ENCODE measurements around the gene RBBP8. TPM values are rescaled to one million over a fixed set of nuclear protein-coding genes. Genes with fewer than 3 reads are reported as not detected.

RBBP8 gene
- total RNA-seq, 1 experiment from 2014 or later: 33.3 TPM

DNA sequence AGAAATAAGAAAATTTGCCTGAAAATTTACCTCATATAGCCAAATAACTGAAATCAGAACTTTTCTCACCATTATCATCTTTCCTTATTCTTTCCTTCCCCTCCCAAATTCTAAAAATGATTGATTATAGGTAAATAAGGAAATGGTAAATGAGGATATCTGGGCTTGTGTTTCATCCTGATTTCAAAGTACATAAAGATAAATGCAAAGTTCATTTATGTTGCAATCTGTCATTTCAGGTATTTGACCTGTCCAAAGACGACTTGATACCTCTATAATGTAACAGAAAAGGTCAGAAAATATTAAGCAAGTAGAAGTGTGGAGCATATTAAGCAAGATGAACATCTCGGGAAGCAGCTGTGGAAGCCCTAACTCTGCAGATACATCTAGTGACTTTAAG, 3.4 kb downstream of the RBBP8 start:
- H3K4me1 Mint-ChIP-seq: peaks cover 23% of the 10 kb centered on the region
- H3K4me3 Mint-ChIP-seq: no peak overlapping the region
- peaks cover 29% of the 10 kb centered on the region for H3K36me3 Mint-ChIP-seq
- CTCF ChIA-PET: interaction anchor here (1.3 kb wide), 1 partner anchor 47 kb away, joined by 3 read pairs; no protein-coding TSS in a partner anchor
- peaks cover 6% of the 10 kb centered on the region; the same call in 1 of the 2 replicates for H3K27me3 Mint-ChIP-seq (ENCODE audit: low read depth)
- H3K27ac Mint-ChIP-seq: no peak overlapping the region
- POLR2A ChIA-PET: no interaction called here
- ATAC-seq: no peak
- H3K9me3 Mint-ChIP-seq: no peaks in the 10 kb centered on the region
- no peak for DNase-seq (ENCODE audit: low spot score)
- TF ChIP-seq, protein P1, sequence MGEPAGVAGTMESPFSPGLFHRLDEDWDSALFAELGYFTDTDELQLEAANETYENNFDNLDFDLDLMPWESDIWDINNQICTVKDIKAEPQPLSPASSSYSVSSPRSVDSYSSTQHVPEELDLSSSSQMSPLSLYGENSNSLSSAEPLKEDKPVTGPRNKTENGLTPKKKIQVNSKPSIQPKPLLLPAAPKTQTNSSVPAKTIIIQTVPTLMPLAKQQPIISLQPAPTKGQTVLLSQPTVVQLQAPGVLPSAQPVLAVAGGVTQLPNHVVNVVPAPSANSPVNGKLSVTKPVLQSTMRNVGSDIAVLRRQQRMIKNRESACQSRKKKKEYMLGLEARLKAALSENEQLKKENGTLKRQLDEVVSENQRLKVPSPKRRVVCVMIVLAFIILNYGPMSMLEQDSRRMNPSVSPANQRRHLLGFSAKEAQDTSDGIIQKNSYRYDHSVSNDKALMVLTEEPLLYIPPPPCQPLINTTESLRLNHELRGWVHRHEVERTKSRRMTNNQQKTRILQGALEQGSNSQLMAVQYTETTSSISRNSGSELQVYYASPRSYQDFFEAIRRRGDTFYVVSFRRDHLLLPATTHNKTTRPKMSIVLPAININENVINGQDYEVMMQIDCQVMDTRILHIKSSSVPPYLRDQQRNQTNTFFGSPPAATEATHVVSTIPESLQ (CRISPR knock-in tag; IDR thresholded peaks at IDR 0.05): no peak
- TF ChIP-seq, protein P2, sequence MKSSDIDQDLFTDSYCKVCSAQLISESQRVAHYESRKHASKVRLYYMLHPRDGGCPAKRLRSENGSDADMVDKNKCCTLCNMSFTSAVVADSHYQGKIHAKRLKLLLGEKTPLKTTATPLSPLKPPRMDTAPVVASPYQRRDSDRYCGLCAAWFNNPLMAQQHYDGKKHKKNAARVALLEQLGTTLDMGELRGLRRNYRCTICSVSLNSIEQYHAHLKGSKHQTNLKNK (CRISPR knock-in tag; IDR thresholded peaks at IDR 0.05): no peak
- TF ChIP-seq OVOL2 (CRISPR knock-in tag; IDR thresholded peaks at IDR 0.05; ENCODE audit: borderline replicate concordance): no peak
- TF ChIP-seq MYBL2 (CRISPR knock-in tag; IDR thresholded peaks at IDR 0.05): no peak
- no peak for TF ChIP-seq ZNF219 (CRISPR knock-in tag; IDR thresholded peaks at IDR 0.05; ENCODE audit: borderline replicate concordance)
- TF ChIP-seq TEAD4 (CRISPR knock-in tag; IDR thresholded peaks at IDR 0.05): no peak
- TF ChIP-seq, protein P3, sequence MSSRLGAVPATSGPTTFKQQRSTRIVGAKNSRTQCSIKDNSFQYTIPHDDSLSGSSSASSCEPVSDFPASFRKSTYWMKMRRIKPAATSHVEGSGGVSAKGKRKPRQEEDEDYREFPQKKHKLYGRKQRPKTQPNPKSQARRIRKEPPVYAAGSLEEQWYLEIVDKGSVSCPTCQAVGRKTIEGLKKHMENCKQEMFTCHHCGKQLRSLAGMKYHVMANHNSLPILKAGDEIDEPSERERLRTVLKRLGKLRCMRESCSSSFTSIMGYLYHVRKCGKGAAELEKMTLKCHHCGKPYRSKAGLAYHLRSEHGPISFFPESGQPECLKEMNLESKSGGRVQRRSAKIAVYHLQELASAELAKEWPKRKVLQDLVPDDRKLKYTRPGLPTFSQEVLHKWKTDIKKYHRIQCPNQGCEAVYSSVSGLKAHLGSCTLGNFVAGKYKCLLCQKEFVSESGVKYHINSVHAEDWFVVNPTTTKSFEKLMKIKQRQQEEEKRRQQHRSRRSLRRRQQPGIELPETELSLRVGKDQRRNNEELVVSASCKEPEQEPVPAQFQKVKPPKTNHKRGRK (CRISPR knock-in tag; IDR thresholded peaks at IDR 0.05; ENCODE audit: borderline replicate concordance): no peak

DNA sequence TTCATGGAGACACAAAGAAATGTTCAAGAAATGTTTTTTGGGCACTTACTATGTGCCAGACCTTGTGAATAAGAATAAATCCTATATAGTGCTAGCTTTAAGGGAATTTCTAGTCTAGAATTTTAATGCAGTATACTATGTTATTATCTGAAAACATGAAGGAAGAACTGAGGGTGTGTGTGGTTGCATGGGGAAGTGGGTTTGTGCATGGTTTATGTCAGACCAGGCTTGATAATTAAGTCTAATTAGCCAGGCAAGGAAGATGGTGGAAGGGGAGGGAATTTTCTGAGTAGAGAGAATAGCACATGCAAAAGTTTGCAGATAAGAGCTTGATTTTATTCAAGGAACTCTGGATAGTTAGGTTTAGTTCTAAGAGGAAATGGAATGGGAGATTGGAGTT, 6.5 kb downstream of the RBBP8 start:
- H3K9me3 Mint-ChIP-seq: no peaks in the 10 kb centered on the region
- no peaks in the 10 kb centered on the region; the same call in 1 of the 2 replicates for H3K27me3 Mint-ChIP-seq (ENCODE audit: low read depth)
- no peak overlapping the region for H3K27ac Mint-ChIP-seq
- no peak overlapping the region for H3K4me3 Mint-ChIP-seq
- TF ChIP-seq, protein P4, sequence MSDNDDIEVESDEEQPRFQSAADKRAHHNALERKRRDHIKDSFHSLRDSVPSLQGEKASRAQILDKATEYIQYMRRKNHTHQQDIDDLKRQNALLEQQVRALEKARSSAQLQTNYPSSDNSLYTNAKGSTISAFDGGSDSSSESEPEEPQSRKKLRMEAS (CRISPR knock-in tag; IDR thresholded peaks at IDR 0.05): no peak
- TF ChIP-seq, protein P5, sequence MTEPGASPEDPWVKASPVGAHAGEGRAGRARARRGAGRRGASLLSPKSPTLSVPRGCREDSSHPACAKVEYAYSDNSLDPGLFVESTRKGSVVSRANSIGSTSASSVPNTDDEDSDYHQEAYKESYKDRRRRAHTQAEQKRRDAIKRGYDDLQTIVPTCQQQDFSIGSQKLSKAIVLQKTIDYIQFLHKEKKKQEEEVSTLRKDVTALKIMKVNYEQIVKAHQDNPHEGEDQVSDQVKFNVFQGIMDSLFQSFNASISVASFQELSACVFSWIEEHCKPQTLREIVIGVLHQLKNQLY (CRISPR knock-in tag; IDR thresholded peaks at IDR 0.05): no peak
- TF ChIP-seq ZNF396 (CRISPR knock-in tag; IDR thresholded peaks at IDR 0.05; ENCODE audit: borderline replicate concordance) (no peak), ETV6 (CRISPR knock-in tag; IDR thresholded peaks at IDR 0.05) (no peak), SMAD4 (CRISPR knock-in tag; IDR thresholded peaks at IDR 0.05) (no peak), ZNF232 (CRISPR knock-in tag; IDR thresholded peaks at IDR 0.05) (no peak), GRHL2 (CRISPR knock-in tag; IDR thresholded peaks at IDR 0.05; ENCODE audit: insufficient replicate concordance, severe bottlenecking) (no peak), FOXJ3 (CRISPR knock-in tag; IDR thresholded peaks at IDR 0.05; ENCODE audit: borderline replicate concordance) (no peak), SOX15 (CRISPR knock-in tag; IDR thresholded peaks at IDR 0.05) (no peak)
- ChIA-PET POLR2A (no interaction called here), CTCF (no interaction called here)
- ATAC-seq: no peak
- peaks cover 10% of the 10 kb centered on the region for H3K4me1 Mint-ChIP-seq
- no peak for DNase-seq (ENCODE audit: low spot score)
- peaks cover 29% of the 10 kb centered on the region for H3K36me3 Mint-ChIP-seq

DNA sequence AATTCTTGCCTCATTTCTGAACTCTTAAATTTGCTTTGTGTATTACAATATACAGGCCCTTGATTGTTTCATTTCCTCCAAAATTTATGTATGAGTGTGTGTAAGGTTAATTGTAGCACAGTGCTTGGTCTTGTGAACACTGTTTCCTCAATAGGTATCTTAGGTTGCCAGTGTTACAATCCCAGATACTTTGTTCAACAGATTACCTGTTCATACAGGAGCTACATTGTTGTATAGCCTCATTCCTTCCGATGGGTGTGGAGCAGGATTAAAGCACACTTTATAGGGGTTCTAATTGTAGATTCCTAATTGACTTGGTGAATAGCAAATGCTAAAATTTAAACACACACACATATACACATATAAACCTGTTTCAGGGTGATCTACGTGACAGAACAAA, 10.7 kb downstream of the RBBP8 start:
- no peak for DNase-seq (ENCODE audit: low spot score)
- H3K36me3 Mint-ChIP-seq: peaks cover 15% of the 10 kb centered on the region; the same call in 1 of the 2 replicates
- CTCF ChIA-PET: interaction anchor here (0.9 kb wide), 1 partner anchor 39 kb away, joined by 3 read pairs; no protein-coding TSS in a partner anchor
- no peak overlapping the region for H3K27ac Mint-ChIP-seq
- no peaks in the 10 kb centered on the region for H3K27me3 Mint-ChIP-seq (ENCODE audit: low read depth)
- no peak for TF ChIP-seq SOX15 (CRISPR knock-in tag; IDR thresholded peaks at IDR 0.05)
- TF ChIP-seq, protein P6, sequence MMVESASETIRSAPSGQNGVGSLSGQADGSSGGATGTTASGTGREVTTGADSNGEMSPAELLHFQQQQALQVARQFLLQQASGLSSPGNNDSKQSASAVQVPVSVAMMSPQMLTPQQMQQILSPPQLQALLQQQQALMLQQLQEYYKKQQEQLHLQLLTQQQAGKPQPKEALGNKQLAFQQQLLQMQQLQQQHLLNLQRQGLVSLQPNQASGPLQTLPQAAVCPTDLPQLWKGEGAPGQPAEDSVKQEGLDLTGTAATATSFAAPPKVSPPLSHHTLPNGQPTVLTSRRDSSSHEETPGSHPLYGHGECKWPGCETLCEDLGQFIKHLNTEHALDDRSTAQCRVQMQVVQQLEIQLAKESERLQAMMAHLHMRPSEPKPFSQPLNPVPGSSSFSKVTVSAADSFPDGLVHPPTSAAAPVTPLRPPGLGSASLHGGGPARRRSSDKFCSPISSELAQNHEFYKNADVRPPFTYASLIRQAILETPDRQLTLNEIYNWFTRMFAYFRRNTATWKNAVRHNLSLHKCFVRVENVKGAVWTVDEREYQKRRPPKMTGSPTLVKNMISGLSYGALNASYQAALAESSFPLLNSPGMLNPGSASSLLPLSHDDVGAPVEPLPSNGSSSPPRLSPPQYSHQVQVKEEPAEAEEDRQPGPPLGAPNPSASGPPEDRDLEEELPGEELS (CRISPR knock-in tag; IDR thresholded peaks at IDR 0.05): no peak
- TF ChIP-seq GABPB1 (CRISPR knock-in tag; IDR thresholded peaks at IDR 0.05): no peak
- TF ChIP-seq, protein P7, sequence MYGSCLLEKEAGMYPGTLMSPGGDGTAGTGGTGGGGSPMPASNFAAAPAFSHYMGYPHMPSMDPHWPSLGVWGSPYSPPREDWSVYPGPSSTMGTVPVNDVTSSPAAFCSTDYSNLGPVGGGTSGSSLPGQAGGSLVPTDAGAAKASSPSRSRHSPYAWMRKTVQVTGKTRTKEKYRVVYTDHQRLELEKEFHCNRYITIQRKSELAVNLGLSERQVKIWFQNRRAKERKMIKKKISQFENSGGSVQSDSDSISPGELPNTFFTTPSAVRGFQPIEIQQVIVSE (CRISPR knock-in tag; IDR thresholded peaks at IDR 0.05; ENCODE audit: borderline replicate concordance): no peak
- TF ChIP-seq, protein P8, sequence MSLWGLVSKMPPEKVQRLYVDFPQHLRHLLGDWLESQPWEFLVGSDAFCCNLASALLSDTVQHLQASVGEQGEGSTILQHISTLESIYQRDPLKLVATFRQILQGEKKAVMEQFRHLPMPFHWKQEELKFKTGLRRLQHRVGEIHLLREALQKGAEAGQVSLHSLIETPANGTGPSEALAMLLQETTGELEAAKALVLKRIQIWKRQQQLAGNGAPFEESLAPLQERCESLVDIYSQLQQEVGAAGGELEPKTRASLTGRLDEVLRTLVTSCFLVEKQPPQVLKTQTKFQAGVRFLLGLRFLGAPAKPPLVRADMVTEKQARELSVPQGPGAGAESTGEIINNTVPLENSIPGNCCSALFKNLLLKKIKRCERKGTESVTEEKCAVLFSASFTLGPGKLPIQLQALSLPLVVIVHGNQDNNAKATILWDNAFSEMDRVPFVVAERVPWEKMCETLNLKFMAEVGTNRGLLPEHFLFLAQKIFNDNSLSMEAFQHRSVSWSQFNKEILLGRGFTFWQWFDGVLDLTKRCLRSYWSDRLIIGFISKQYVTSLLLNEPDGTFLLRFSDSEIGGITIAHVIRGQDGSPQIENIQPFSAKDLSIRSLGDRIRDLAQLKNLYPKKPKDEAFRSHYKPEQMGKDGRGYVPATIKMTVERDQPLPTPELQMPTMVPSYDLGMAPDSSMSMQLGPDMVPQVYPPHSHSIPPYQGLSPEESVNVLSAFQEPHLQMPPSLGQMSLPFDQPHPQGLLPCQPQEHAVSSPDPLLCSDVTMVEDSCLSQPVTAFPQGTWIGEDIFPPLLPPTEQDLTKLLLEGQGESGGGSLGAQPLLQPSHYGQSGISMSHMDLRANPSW (CRISPR knock-in tag; conservative IDR thresholded peaks at IDR 0.05; ENCODE audit: low read depth): no peak
- TF ChIP-seq EMX1 (CRISPR knock-in tag; IDR thresholded peaks at IDR 0.05): no peak
- TF ChIP-seq TEAD4 (CRISPR knock-in tag; IDR thresholded peaks at IDR 0.05): no peak
- no peak for TF ChIP-seq NFYB (CRISPR knock-in tag; conservative IDR thresholded peaks at IDR 0.05; ENCODE audit: low read depth)
- H3K4me3 Mint-ChIP-seq: no peak overlapping the region
- H3K4me1 Mint-ChIP-seq: 0 out of 2 replicates have a peak, but pooled peaks cover 2% of the 10 kb centered on the region
- no peak for ATAC-seq
- POLR2A ChIA-PET: no interaction called here
- H3K9me3 Mint-ChIP-seq: no peaks in the 10 kb centered on the region
